MM.1S (cell line): ENCODE results near the gene SFTPB.

Source experiments
- DNase-seq: peaks from one replicate; pipeline ENCODE4 v3.0.0-alpha.2; 2015
- H2AFZ ChIP-seq: fragments of 300-600 bp; sonication (generic); 2 replicates; pipeline ENCODE4 v1.6.0; 2016; ENCODE audit warnings: antibody characterized with exemption, low read length
- H3F3A ChIP-seq: fragments of 300-600 bp; sonication (generic); 2 replicates; pipeline ENCODE4 v1.6.1; 2016; ENCODE audit warnings: mild to moderate bottlenecking, antibody characterized with exemption, low read length, moderate library complexity, mixed read lengths; ENCODE audit not compliant: insufficient read depth
- H3K27ac ChIP-seq: fragments of 300-600 bp; sonication (generic); 2 replicates; pipeline ENCODE4 v1.5.1; 2016; ENCODE audit warnings: mild to moderate bottlenecking, low read length
- H3K27me3 ChIP-seq: fragments of 300-600 bp; sonication (generic); replicated peaks from 2 replicates; pipeline ENCODE4 v1.6.0; 2016; ENCODE audit warnings: low read length; ENCODE audit not compliant: insufficient read depth
- H3K36me3 ChIP-seq: fragments of 300-600 bp; sonication (generic); replicated peaks from 2 replicates; pipeline ENCODE4 v1.6.1; 2016; ENCODE audit warnings: mild to moderate bottlenecking, low read length, mixed read lengths; ENCODE audit not compliant: insufficient read depth
- H3K4me1 ChIP-seq: fragments of 300-600 bp; sonication (generic); 2 replicates; pipeline ENCODE4 v1.6.1; 2016; ENCODE audit warnings: low read length, mixed read lengths
- H3K4me2 ChIP-seq: fragments of 300-600 bp; sonication (generic); 2 replicates; pipeline ENCODE4 v1.6.0; 2016; ENCODE audit warnings: low read depth, low read length
- H3K4me3 ChIP-seq: fragments of 300-600 bp; sonication (generic); 2 replicates; pipeline ENCODE4 v1.5.1; 2016; ENCODE audit warnings: low read length, mixed read lengths
- H3K79me2 ChIP-seq: fragments of 300-600 bp; sonication (generic); 2 replicates; pipeline ENCODE4 v1.6.1; 2016; ENCODE audit warnings: mixed run types, low read length, mixed read lengths
- H3K9ac ChIP-seq: fragments of 300-600 bp; sonication (generic); 2 replicates; pipeline ENCODE4 v1.6.1; 2016; ENCODE audit warnings: low read length, mixed read lengths
- H3K9me2 ChIP-seq: fragments of 300-600 bp; sonication (generic); replicated peaks from 2 replicates; pipeline ENCODE4 v1.6.1; 2016; ENCODE audit warnings: mild to moderate bottlenecking, low read length, mixed read lengths; ENCODE audit not compliant: insufficient read depth
- H3K9me3 ChIP-seq: fragments of 300-600 bp; sonication (generic); replicated peaks from 2 replicates; pipeline ENCODE4 v1.6.1; 2016; ENCODE audit warnings: mild to moderate bottlenecking, low read length, mixed read lengths; ENCODE audit not compliant: insufficient read depth
- H4K20me1 ChIP-seq: fragments of 300-600 bp; sonication (generic); 2 replicates; pipeline ENCODE4 v1.6.1; 2016; ENCODE audit warnings: mild to moderate bottlenecking, low read length, moderate library complexity, mixed read lengths; ENCODE audit not compliant: insufficient read depth
- CTCF ChIP-seq: fragments of 300-600 bp; sonication (generic); IDR thresholded peaks from 2 replicates; pipeline ENCODE4 v1.5.1; 2016; ENCODE audit warnings: antibody characterized with exemption, low read length, mixed read lengths
- EZH2 ChIP-seq: fragments of 300-600 bp; sonication (generic); optimal IDR thresholded peaks from 2 replicates; pipeline ENCODE3; 2017; ENCODE audit warnings: low read depth, mild to moderate bottlenecking, antibody characterized with exemption, low read length, mixed read lengths
- EZH2phosphoT487 ChIP-seq: fragments of 300-600 bp; sonication (generic); IDR thresholded peaks from 2 replicates; pipeline ENCODE4 v1.6.1; 2018; ENCODE audit warnings: antibody characterized with exemption, low read length

The SFTPB gene

GRCh38 chr2:85631316-85631715 is 36.7 kb downstream of the SFTPB start:
- Histone ChIP-seq H3K9me2 (no peaks in the 10 kb centered on the region), H3K9me3 (no peaks in the 10 kb centered on the region), H3K27ac (no peak overlapping the region), H4K20me1 (no peaks in the 10 kb centered on the region), H3K4me1 (peaks cover 13% of the 10 kb centered on the region), H3K36me3 (peaks cover 16% of the 10 kb centered on the region; the same call in 1 of the 2 replicates), H3K9ac (no peak overlapping the region), H2AFZ (no peak overlapping the region), H3K79me2 (peaks cover 43% of the 10 kb centered on the region), H3K27me3 (no peaks in the 10 kb centered on the region), H3F3A (peaks cover 20% of the 10 kb centered on the region), H3K4me3 (no peak overlapping the region), H3K4me2 (no peak overlapping the region)
- DNase-seq = no peak
- TF ChIP-seq EZH2phosphoT487 = no peak
- TF ChIP-seq EZH2 = no peak
- no peak for TF ChIP-seq CTCF

- peaks cover 13% of the 10 kb centered on the region for H3K4me1 ChIP-seq
- peaks cover 21% of the 10 kb centered on the region for H3K36me3 ChIP-seq
- H3K4me3 ChIP-seq = 0 out of 2 replicates have a peak overlapping the region, but pooled peaks have one; percentile 1
- no peak overlapping the region for H2AFZ ChIP-seq
- peaks cover 44% of the 10 kb centered on the region for H3K79me2 ChIP-seq
- no peak for TF ChIP-seq EZH2phosphoT487
- no peak for TF ChIP-seq CTCF
- no peak for TF ChIP-seq EZH2
- H3F3A ChIP-seq = peaks cover 18% of the 10 kb centered on the region
- DNase-seq = peak; percentile 86
- H3K9ac ChIP-seq = no peak overlapping the region; the same call in 1 of the 2 replicates
- no peaks in the 10 kb centered on the region for H4K20me1 ChIP-seq
- peak overlapping the region; percentile 67; the same call in 1 of the 2 replicates for H3K27ac ChIP-seq
- H3K27me3 ChIP-seq = no peaks in the 10 kb centered on the region
- peak overlapping the region; percentile 49; the same call in 1 of the 2 replicates for H3K4me2 ChIP-seq
- no peaks in the 10 kb centered on the region for H3K9me2 ChIP-seq
- H3K9me3 ChIP-seq = no peaks in the 10 kb centered on the region
These were observed 39.3 kb downstream of the SFTPB start for GRCh38 chr2:85628658-85629057.

DNA sequence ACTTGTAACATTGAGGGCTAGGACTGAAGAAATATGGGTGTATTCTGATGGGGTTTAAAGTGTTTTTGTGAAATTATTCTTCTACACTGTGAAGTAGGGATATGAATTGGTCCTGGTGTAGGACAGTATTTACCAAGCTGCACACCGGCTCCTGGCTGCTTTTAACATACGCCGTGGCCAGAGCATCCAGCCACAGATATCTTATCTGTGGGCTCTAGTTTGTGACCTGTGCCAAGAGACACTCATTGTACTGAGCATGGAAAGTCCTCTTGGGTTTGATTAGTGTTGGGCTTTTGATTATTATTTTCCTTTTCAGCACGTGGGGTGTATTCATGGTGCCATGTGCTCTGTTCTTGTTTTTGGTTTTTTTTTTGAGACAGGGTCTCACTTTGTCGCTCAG is 44.0 kb downstream of the SFTPB start:
- peaks cover 9% of the 10 kb centered on the region for H3K4me1 ChIP-seq
- peaks cover 17% of the 10 kb centered on the region for H3K36me3 ChIP-seq
- no peak overlapping the region for H3K4me2 ChIP-seq
- no peaks in the 10 kb centered on the region for H3K27me3 ChIP-seq
- H3K27ac ChIP-seq = no peak overlapping the region
- TF ChIP-seq CTCF (no peak), EZH2 (no peak), EZH2phosphoT487 (no peak)
- H3K79me2 ChIP-seq = peaks cover 49% of the 10 kb centered on the region
- no peak overlapping the region for H3K4me3 ChIP-seq
- no peaks in the 10 kb centered on the region for H3K9me2 ChIP-seq
- H2AFZ ChIP-seq = no peak overlapping the region
- 0 out of 2 replicates have a peak, but pooled peaks cover 5% of the 10 kb centered on the region for H4K20me1 ChIP-seq
- peaks cover 18% of the 10 kb centered on the region for H3F3A ChIP-seq
- no peak overlapping the region for H3K9ac ChIP-seq
- DNase-seq = no peak
- H3K9me3 ChIP-seq = no peaks in the 10 kb centered on the region
